Measurements from ENCODE around the gene COL27A1. TPM values are rescaled to one million over a fixed set of nuclear protein-coding genes. Genes with fewer than 3 reads are reported as not detected.

Gene COL27A1
- polyA plus RNA-seq, 4 donors, result 33.2 to 38.2 (median 35.9) TPM

GRCh38 chr9:114221706-114222465, 66.5 kb downstream of the COL27A1 start:
- no peak for DNase-seq (ENCODE audit: low read depth in 4 of 4, low spot score in 3 of 4)

- no peak for DNase-seq (ENCODE audit: low read depth in 4 of 4, low spot score in 3 of 4)
Measured at GRCh38 chr9:114223564-114224246, 68.4 kb downstream of the COL27A1 start.

- DNase-seq (ENCODE audit: low read depth in 4 of 4, low spot score in 3 of 4), result no peak
Measured at GRCh38 chr9:114224247-114224610, 68.9 kb downstream of the COL27A1 start.

GRCh38 chr9:114225561-114226212, 70.3 kb downstream of the COL27A1 start:
- DNase-seq (ENCODE audit: low read depth in 4 of 4, low spot score in 3 of 4), result no peak

- no peak for DNase-seq (ENCODE audit: low read depth in 4 of 4, low spot score in 3 of 4)
Measured at GRCh38 chr9:114226246-114227055, 71.1 kb downstream of the COL27A1 start.

- no peak for DNase-seq (ENCODE audit: low read depth in 4 of 4, low spot score in 3 of 4)
Measured at GRCh38 chr9:114227288-114228015, 72.1 kb downstream of the COL27A1 start.

GRCh38 chr9:114228016-114228808, 72.9 kb downstream of the COL27A1 start:
- no peak for DNase-seq (ENCODE audit: low read depth in 4 of 4, low spot score in 3 of 4)

GRCh38 chr9:114229295-114229694, 74.0 kb downstream of the COL27A1 start:
- no peak for DNase-seq (ENCODE audit: low read depth in 4 of 4, low spot score in 3 of 4)

- DNase-seq (ENCODE audit: low read depth in 4 of 4, low spot score in 3 of 4), result no peak
Measured at GRCh38 chr9:114230068-114230467, 74.7 kb downstream of the COL27A1 start.

GRCh38 chr9:114231273-114231672, 75.9 kb downstream of the COL27A1 start:
- DNase-seq (ENCODE audit: low read depth in 4 of 4, low spot score in 3 of 4), result no peak

GRCh38 chr9:114231719-114232449, 76.5 kb downstream of the COL27A1 start:
- DNase-seq (ENCODE audit: low read depth in 4 of 4, low spot score in 3 of 4), result no peak

GRCh38 chr9:114233491-114234185, 78.3 kb downstream of the COL27A1 start:
- DNase-seq (ENCODE audit: low read depth in 4 of 4, low spot score in 3 of 4), result no peak

GRCh38 chr9:114235033-114235661, 79.8 kb downstream of the COL27A1 start:
- DNase-seq (ENCODE audit: low read depth in 4 of 4, low spot score in 3 of 4), result no peak

- no peak for DNase-seq (ENCODE audit: low read depth in 4 of 4, low spot score in 3 of 4)
Measured at GRCh38 chr9:114236391-114237138, 81.2 kb downstream of the COL27A1 start.

- DNase-seq (ENCODE audit: low read depth in 4 of 4, low spot score in 3 of 4), result no peak
Measured at GRCh38 chr9:114237247-114237646, 81.9 kb downstream of the COL27A1 start.

- DNase-seq (ENCODE audit: low read depth in 4 of 4, low spot score in 3 of 4), result no peak
Measured at GRCh38 chr9:114237781-114238180, 82.4 kb downstream of the COL27A1 start.

GRCh38 chr9:114238472-114238871, 83.1 kb downstream of the COL27A1 start:
- DNase-seq (ENCODE audit: low read depth in 4 of 4, low spot score in 3 of 4), result no peak
